GM19452 (cell line): ENCODE results near the gene PARD6A.

Experiments used
- ATAC-seq: cut with Tn5 transposase; IDR thresholded peaks from one replicate; pipeline ENCODE4 v1.9.1; 2021; ENCODE audit not compliant: unreplicated experiment

Gene PARD6A

GRCh38 chr16:67660564-67661028 lies at the start of gene PARD6A:
TSS of gene PARD6A (plus strand) at chr16:67660960. CDS start at chr16:67661039, 79 bp downstream.
- peak; percentile 77 for ATAC-seq

- no peak for ATAC-seq
These were observed 47.0 kb upstream of the PARD6A start for GRCh38 chr16:67613808-67614207.

- no peak for ATAC-seq
These were observed 32.5 kb upstream of the PARD6A start for GRCh38 chr16:67628216-67628615.

GRCh38 chr16:67632415-67633172 lies 28.2 kb upstream of the PARD6A start:
- no peak for ATAC-seq

- no peak for ATAC-seq
These were observed 24.0 kb upstream of the PARD6A start for GRCh38 chr16:67636713-67637112.

- no peak for ATAC-seq
These were observed 23.1 kb upstream of the PARD6A start for GRCh38 chr16:67637625-67638024.

GRCh38 chr16:67641779-67642708 lies 18.7 kb upstream of the PARD6A start:
- ATAC-seq: no peak

- no peak for ATAC-seq
These were observed 16.7 kb upstream of the PARD6A start for GRCh38 chr16:67644038-67644437.

GRCh38 chr16:67645397-67646121 lies 15.2 kb upstream of the PARD6A start:
- ATAC-seq: no peak

GRCh38 chr16:67647111-67647651 lies 13.6 kb upstream of the PARD6A start:
- no peak for ATAC-seq

- no peak for ATAC-seq
These were observed 13.1 kb upstream of the PARD6A start for GRCh38 chr16:67647681-67648080.

- ATAC-seq: no peak
These were observed 12.5 kb upstream of the PARD6A start for GRCh38 chr16:67648088-67648763.

- no peak for ATAC-seq
These were observed 11.9 kb upstream of the PARD6A start for GRCh38 chr16:67648764-67649407.

GRCh38 chr16:67649494-67649931 lies 11.2 kb upstream of the PARD6A start:
- no peak for ATAC-seq

- no peak for ATAC-seq
These were observed 10.7 kb upstream of the PARD6A start for GRCh38 chr16:67650023-67650422.

- no peak for ATAC-seq
These were observed 9.7 kb upstream of the PARD6A start for GRCh38 chr16:67651039-67651438.

- ATAC-seq: no peak
These were observed 8.9 kb upstream of the PARD6A start for GRCh38 chr16:67651847-67652246.

- ATAC-seq: no peak
These were observed 8.1 kb upstream of the PARD6A start for GRCh38 chr16:67652578-67653127.

- no peak for ATAC-seq
These were observed 7.5 kb upstream of the PARD6A start for GRCh38 chr16:67653128-67653788.
